LNCaP clone FGC (cell line): ENCODE results near the gene CMIP.

Experiments used
- DNase-seq: peaks from one replicate; pipeline ENCODE4 v3.0.0-alpha.2; 2011; ENCODE audit warnings: low read depth
- H3K4me3 ChIP-seq: 2 replicates; pipeline ENCODE4 v1.5.1; 2011; ENCODE audit warnings: mild to moderate bottlenecking, low read depth, low read length, control low read depth
- TF ChIP-seq, protein P1 (sequence below): IDR thresholded peaks from 2 replicates; pipeline ENCODE4 v1.5.1; 2012; ENCODE audit warnings: mild to moderate bottlenecking; ENCODE audit not compliant: control insufficient read depth, insufficient read depth; ENCODE audit errors: extremely low read depth

The CMIP gene

DNA sequence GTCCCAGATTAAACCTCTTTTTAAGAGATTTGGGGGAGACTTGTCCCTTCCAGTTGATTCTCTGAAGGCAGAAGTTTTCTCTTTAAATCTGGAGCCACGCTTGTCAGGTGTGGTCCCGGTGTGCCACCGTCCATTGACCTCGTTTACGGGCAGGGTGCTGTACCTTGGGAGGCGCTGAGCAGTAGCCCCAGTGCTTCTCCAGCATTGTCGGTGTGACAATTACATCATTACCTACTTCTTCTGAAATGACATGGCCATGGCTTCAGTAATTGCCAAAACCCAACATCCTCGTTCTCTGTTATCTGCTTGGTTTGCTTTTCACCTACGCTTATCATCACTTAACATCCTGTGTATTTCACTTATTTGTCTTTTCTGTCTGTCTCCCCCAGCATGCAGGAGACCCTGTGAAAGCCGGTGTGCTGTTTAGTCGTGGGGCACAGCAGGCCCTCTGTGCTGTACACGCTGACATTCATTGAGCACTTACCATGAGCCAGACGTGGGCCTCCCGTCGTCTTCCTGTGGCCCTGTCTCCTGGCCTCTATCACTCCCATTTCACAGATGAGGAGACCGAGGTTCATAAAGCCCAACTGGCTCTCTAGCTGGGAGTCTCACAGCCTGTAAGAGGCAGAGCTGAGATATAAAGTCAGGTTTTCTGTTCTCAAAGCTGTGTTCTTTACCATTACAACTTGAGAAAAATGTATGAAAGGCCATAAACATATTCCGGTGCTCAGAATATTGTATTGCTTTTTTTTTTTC, 143.9 kb downstream of the CMIP start:
- TF ChIP-seq, protein P1, sequence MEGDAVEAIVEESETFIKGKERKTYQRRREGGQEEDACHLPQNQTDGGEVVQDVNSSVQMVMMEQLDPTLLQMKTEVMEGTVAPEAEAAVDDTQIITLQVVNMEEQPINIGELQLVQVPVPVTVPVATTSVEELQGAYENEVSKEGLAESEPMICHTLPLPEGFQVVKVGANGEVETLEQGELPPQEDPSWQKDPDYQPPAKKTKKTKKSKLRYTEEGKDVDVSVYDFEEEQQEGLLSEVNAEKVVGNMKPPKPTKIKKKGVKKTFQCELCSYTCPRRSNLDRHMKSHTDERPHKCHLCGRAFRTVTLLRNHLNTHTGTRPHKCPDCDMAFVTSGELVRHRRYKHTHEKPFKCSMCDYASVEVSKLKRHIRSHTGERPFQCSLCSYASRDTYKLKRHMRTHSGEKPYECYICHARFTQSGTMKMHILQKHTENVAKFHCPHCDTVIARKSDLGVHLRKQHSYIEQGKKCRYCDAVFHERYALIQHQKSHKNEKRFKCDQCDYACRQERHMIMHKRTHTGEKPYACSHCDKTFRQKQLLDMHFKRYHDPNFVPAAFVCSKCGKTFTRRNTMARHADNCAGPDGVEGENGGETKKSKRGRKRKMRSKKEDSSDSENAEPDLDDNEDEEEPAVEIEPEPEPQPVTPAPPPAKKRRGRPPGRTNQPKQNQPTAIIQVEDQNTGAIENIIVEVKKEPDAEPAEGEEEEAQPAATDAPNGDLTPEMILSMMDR = no peak
- no peak overlapping the region for H3K4me3 ChIP-seq
- DNase-seq = no peak

DNA sequence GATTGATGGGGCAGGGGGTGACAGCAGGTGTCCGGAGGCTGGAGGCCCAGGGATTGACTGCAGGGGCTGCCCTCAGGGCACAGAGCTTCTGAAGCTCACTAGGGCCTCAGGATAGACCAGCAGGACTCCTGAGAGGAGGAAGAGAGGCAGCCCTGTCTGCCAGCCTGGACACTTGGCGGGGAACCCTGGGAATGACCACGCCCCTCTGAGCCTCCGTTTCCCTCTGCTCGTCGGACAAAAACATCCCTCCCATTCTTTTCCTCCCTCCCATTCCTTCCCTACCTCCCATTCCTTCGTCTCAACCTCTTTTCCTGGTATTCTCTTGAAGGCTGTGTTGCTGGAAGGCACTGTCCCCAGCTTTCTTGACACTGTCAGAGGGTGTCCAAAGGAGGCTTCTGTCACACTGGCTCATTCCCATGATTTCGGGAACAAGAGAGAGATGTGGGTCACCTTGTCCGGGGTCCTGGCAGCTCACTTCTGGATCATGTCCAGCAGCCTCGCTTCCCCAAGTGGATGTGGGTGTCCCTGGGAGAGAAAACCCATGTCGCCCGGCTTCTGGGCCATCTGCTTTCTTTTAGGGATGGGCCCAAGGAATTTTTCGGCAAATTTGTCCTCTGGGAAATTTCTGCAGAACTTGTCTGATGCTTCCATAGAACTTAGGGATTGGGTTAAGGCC, 145.5 kb downstream of the CMIP start:
- DNase-seq = no peak
- TF ChIP-seq, protein P1 = no peak
- no peak overlapping the region for H3K4me3 ChIP-seq

DNA sequence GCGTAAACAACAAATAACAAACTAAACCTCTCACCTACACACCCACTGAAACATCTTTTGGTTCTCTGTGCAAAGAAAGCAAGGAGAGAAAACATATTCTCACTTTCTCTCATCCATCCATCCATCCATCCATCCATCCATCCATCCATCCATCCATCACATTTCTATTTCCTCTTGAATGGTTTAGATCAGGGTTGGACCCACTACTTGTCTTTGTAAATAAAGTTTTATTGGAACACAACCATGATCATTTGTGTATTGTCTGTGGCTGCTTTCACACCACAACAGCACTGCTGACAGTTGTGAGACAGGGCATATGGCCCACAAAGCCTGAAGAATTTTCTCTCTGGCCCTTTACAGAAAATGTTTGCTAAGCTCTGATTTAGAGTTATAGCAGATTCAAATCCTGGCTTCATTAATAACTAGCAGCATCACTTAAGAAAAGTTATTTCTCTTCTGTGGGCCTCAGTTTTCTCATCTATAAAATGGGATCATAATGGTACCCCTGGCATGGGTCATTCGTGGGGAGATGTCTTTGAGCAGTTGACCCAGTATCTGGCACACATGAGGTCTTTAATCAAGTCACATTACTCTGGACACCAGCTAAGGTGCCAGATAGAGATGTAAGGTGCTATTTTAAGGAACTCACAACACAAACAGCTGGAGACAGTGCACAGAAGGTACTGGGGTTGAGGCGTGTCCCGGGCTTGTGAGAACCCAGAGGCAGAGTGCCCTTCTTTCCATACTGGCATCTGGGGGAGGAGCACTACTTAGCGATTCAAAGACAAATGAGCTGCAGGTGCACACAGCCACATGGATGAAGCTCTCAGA, 146.3 kb downstream of the CMIP start:
- no peak for DNase-seq
- H3K4me3 ChIP-seq = no peak overlapping the region

DNA sequence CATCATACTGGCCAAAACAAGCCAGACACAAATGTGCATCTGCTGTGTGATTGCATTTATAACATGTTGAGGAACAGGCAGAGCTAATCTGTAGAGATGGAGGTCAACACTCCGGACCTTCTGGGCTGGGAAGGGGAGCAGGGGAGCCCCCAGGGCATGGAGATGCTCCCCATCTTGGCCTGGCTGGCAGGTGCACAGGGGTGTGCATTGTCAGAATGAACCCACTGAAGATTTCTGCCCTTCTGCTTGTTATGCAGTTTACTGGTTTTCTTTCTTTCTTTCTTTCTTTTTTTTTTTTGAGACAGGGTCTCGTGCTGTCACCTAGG, 146.9 kb downstream of the CMIP start:
- TF ChIP-seq, protein P1 = no peak
- no peak overlapping the region for H3K4me3 ChIP-seq
- no peak for DNase-seq

More for the DNA sequence above, 146.3 kb downstream of the CMIP start:
- TF ChIP-seq, protein P1 = no peak

DNA sequence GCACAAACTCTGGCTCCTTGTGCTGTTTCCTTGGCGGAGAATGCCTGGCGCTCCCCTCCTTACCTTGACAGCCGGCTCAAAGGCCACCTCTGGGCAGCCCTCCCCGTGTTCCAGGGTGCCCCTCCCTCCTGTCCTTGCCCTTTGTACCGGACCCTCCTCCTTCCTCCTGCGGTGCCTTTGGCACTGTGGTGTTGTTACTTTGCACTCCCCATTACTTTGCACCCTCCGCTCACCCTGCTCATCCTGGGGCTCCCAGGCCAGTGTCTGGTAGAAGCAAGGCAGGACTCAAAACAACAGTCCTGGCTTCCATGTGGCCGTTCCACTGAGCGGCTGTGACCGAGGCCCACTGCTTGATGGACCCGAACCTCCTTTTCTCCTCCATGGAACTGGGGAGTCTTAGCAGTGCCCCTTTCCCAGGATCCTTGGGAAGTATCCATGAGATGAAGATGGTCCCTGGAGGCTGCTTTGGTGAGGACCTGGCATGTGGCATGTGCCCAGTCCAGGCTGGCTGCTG, 147.8 kb downstream of the CMIP start:
- H3K4me3 ChIP-seq = no peak overlapping the region
- no peak for DNase-seq
- TF ChIP-seq, protein P1 = no peak

DNA sequence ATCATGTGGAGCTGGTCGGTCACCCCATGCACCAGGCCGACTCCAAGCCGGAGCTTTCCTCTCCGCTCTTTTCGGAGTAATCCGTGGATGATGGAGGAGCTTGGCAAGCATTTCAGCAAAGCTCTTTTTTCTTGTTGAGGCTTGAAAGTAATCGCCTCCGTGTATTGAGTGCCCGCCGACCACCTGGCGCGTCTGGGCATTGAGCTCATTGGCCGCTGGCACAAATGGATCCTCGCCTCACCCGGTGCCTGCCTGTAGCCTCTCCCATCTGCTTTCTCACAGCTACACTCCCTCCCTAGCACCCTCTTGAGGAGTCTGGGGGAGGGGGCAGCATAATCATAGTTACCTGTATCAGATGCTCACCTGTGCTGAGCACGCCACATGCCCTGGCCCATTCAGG, 148.9 kb downstream of the CMIP start:
- H3K4me3 ChIP-seq = no peak overlapping the region
- no peak for DNase-seq
- TF ChIP-seq, protein P1 = no peak
